B cell (primary cell): ENCODE data around the gene IFITM1. TPM values are rescaled to one million over a fixed set of nuclear protein-coding genes. Genes with fewer than 3 reads are reported as not detected.

Experiments
- ATAC-seq: fragments of 200-7000 bp; cut with Tn5 transposase; one replicate; pipeline ENCODE4 v1.10.0; 2021; ENCODE audit warnings: low read depth, mild to moderate bottlenecking, moderate number of reproducible peaks, moderate library complexity
- CTCF ChIA-PET: fragments of 350-600 bp; sonication (Branson Sonifier 250); formaldehyde crosslinking; loops from one replicate; lab custom pipeline; 2021; ENCODE audit warnings: antibody characterized with exemption, inconsistent platforms; lab: Charles Lee
- POLR2A ChIA-PET: fragments of 350-600 bp; sonication (Branson Sonifier 250); formaldehyde crosslinking; loops from one replicate; lab custom pipeline; 2021; ENCODE audit warnings: antibody characterized with exemption; lab: Charles Lee
- DNase-seq: peaks from one replicate; pipeline ENCODE4 v3.0.0; 2013
- H2AFZ ChIP-seq: 2 replicates; pipeline ENCODE4 v1.6.1; 2012; ENCODE audit warnings: mild to moderate bottlenecking, low read depth, low read length; ENCODE audit not compliant: insufficient read depth, poor library complexity, severe bottlenecking
- H3K27ac ChIP-seq, 2 donors: 1 replicate in 1 of 2; 2 replicates in 1 of 2; pipeline ENCODE4 v1.5.1; 2012 to 2013; ENCODE audit warnings: low read length in 2 of 2, mild to moderate bottlenecking in 2 of 2, moderate library complexity in 1 of 2
- H3K27me3 ChIP-seq, 4 experiments: fragments of 200-600 bp in 1 of 4; sonication (generic) in 1 of 4; replicated peaks in 1 of 4; 1 replicate in 2 of 4; 2 replicates in 2 of 4; pipeline versions ENCODE4 v1.6.1 to v1.7.0; 2013 to 2016; ENCODE audit warnings: low read length in 3 of 4, mild to moderate bottlenecking in 2 of 4, mixed read lengths in 1 of 4, moderate library complexity in 1 of 4; ENCODE audit not compliant: insufficient read depth in 4 of 4, control insufficient read depth in 3 of 4; ENCODE audit errors: control extremely low read depth in 1 of 4
- H3K36me3 ChIP-seq, 2 experiments: replicated peaks in 1 of 2; 1 replicate in 1 of 2; 2 replicates in 1 of 2; pipeline versions ENCODE4 v1.6.1 to v1.7.1; 2013; ENCODE audit warnings: low read length in 1 of 2; ENCODE audit not compliant: insufficient read depth in 2 of 2, control insufficient read depth in 1 of 2; ENCODE audit errors: control extremely low read depth in 1 of 2, extremely low read depth in 1 of 2
- H3K4me1 ChIP-seq, 2 donors: fragments of 200-600 bp in 1 of 2; sonication (generic) in 1 of 2; 1 replicate in 1 of 2; 2 replicates in 1 of 2; pipeline versions ENCODE4 v1.5.1 to v1.6.1; 2013 to 2017; ENCODE audit warnings: low read length in 2 of 2; ENCODE audit not compliant: control insufficient read depth in 2 of 2, insufficient read depth in 2 of 2
- H3K4me2 ChIP-seq: replicated peaks from 2 replicates; pipeline ENCODE3; 2012; ENCODE audit warnings: mild to moderate bottlenecking, low read depth, low read length; ENCODE audit not compliant: poor library complexity, severe bottlenecking
- H3K4me3 ChIP-seq, 5 experiments: fragments of 200-600 bp in 1 of 5; sonication (generic) in 1 of 5; 1 replicate in 3 of 5; 2 replicates in 2 of 5; pipeline versions ENCODE4 v1.5.1 to v1.7.0; 2011 to 2016; ENCODE audit warnings: low read length in 4 of 5, mild to moderate bottlenecking in 4 of 5, low read depth in 2 of 5, control low read depth in 1 of 5, moderate library complexity in 1 of 5; ENCODE audit not compliant: insufficient read depth in 1 of 5; ENCODE audit errors: control extremely low read depth in 1 of 5, extremely low read depth in 1 of 5
- H3K79me2 ChIP-seq: fragments of 200-600 bp; sonication (generic); one replicate; pipeline ENCODE4 v1.6.0; 2016; ENCODE audit warnings: low read length; ENCODE audit not compliant: control insufficient read depth, insufficient read depth
- H3K9ac ChIP-seq: fragments of 200-600 bp; sonication (generic); 2 replicates; pipeline ENCODE4 v1.6.1; 2017; ENCODE audit warnings: mild to moderate bottlenecking, low read length, moderate library complexity
- H3K9me3 ChIP-seq, 3 donors: one replicate each; pipeline versions ENCODE4 v1.6.1 to v1.7.1; 2013; ENCODE audit warnings: low read length in 2 of 3; ENCODE audit not compliant: control insufficient read depth in 2 of 3, insufficient read depth in 1 of 3; ENCODE audit errors: control extremely low read depth in 1 of 3
- H4K20me1 ChIP-seq: 2 replicates; pipeline ENCODE4 v1.6.0; 2012; ENCODE audit warnings: mild to moderate bottlenecking, low read length; ENCODE audit not compliant: insufficient read depth, control insufficient read depth, poor library complexity, severe bottlenecking
- H3K27ac Mint-ChIP-seq: one replicate; pipeline ENCODE4 v1.8.0; 2021; ENCODE audit warnings: mixed read lengths
- H3K27me3 Mint-ChIP-seq: one replicate; pipeline ENCODE4 v1.8.0; 2021; ENCODE audit warnings: mixed read lengths
- H3K4me1 Mint-ChIP-seq: one replicate; pipeline ENCODE4 v1.8.0; 2021; ENCODE audit warnings: mixed read lengths
- H3K4me3 Mint-ChIP-seq: one replicate; pipeline ENCODE4 v1.8.0; 2021; ENCODE audit warnings: mixed read lengths
- H3K9me3 Mint-ChIP-seq: one replicate; pipeline ENCODE4 v1.8.0; 2022; ENCODE audit warnings: mixed read lengths; ENCODE audit not compliant: insufficient read depth
- CTCF ChIP-seq: fragments of 200-600 bp; IDR thresholded peaks from one replicate; pipeline ENCODE4 v1.8.0; 2022; ENCODE audit warnings: antibody characterized with exemption, mild to moderate bottlenecking
- EZH2 ChIP-seq: IDR thresholded peaks from 2 replicates; pipeline ENCODE4 v1.6.1; 2012; ENCODE audit warnings: borderline replicate concordance, low read depth, mild to moderate bottlenecking, moderate library complexity, low read length; ENCODE audit not compliant: insufficient read depth, poor library complexity, severe bottlenecking
- WGBS: methylation state at CpG from one replicate; pipeline ENCODE4 v1.1.5; 2013; ENCODE audit warnings: missing lambda C conversion rate; ENCODE audit not compliant: insufficient coverage; 5-methylcytosine and 5-hydroxymethylcytosine counted together
- intact Hi-C: fragments of 100-400 bp; cut with micrococcal nuclease; formaldehyde crosslinking; loops from one replicate; pipeline ENCODE4 v1.10.0; 2022
- polyA minus RNA-seq: library from RNA; depleted of rRNA, polyadenylated mRNA; stranded (reverse); fragments of >200 nt; gene quantifications from 2 replicates; pipeline ENCODE4 v1.2.3, GENCODE V29; 2012
- polyA plus RNA-seq: library from polyadenylated mRNA; depleted of rRNA; stranded (reverse); fragments of >200 nt; gene quantifications from 2 replicates; pipeline ENCODE4 v1.2.3, GENCODE V29; 2012
- total RNA-seq, 2 donors: library from RNA; stranded (reverse); fragments of 120-200 nt in 1 of 2; gene quantifications; 1 replicate in 1 of 2; 2 replicates in 1 of 2; pipeline versions ENCODE4 v1.2.3 to v1.2.4, GENCODE V29; 2013 to 2022

Gene IFITM1
- total RNA-seq, result 19.5 and 19.7 TPM in 2 replicates
- total RNA-seq (2013), result 34.2 TPM
- polyA plus RNA-seq, result 70.6 and 83.7 TPM in 2 replicates
- polyA minus RNA-seq, result 82.9 and 104 TPM in 2 replicates

- TF ChIP-seq EZH2 (no peak), CTCF (no peak)
- H3K27me3 Mint-ChIP-seq, result no peaks in the 10 kb centered on the region
- no peaks in the 10 kb centered on the region for H3K9me3 Mint-ChIP-seq
- intact Hi-C loops, result no loop called here
- Histone ChIP-seq H3K36me3 (peaks cover 0 to 2% of the 10 kb centered on the region in 2 experiments), H3K4me2 (peak within 1 kb of the TSS; percentile 85), H3K79me2 (peaks cover 39% of the 10 kb centered on the region), H3K4me3 (peak within 1 kb of the TSS; percentile 44 to 79 (median 60)), H2AFZ (peak within 1 kb of the TSS; percentile 69), H3K4me1 (peaks cover 42 to 65% of the 10 kb centered on the region in 2 donors), H3K9me3 (no peaks in the 10 kb centered on the region), H3K27me3 (no peaks in the 10 kb centered on the region), H3K9ac (peak within 1 kb of the TSS; percentile 57), H3K27ac (peak within 1 kb of the TSS; percentile 84 to 89), H4K20me1 (no peaks in the 10 kb centered on the region)
- peaks cover 55% of the 10 kb centered on the region for H3K4me1 Mint-ChIP-seq
- peak within 1 kb of the TSS; percentile 93 for H3K4me3 Mint-ChIP-seq
- H3K27ac Mint-ChIP-seq, result peak within 1 kb of the TSS; percentile 94
- CTCF ChIA-PET, result interaction anchor here (2.6 kb wide), 1 partner anchor 63 kb away, joined by 11 read pairs; no protein-coding TSS in a partner anchor
- ATAC-seq (peak; percentile 37), DNase-seq (peak; percentile 78)
- 1% methylated on average over 15 of the region's 18 CpGs for WGBS
- POLR2A ChIA-PET, result no interaction called here
These were observed at the start of gene IFITM1 for GRCh38 chr11:313787-314553. Gene IFITM1 (plus strand): TSS chr11:314040. CDS start chr11:314171, 131 bp downstream.
